HEK293T (cell line): ENCODE data around the gene NUTF2.

ENCODE experiments used
- ARNT ChIP-seq: fragments of 450-650 bp; IDR thresholded peaks from 2 replicates; pipeline ENCODE4 v1.6.1; 2017; ENCODE audit warnings: mild to moderate bottlenecking
- FOXK2 ChIP-seq: fragments of 450-650 bp; IDR thresholded peaks from 2 replicates; pipeline ENCODE4 v1.6.1; 2016; ENCODE audit warnings: mild to moderate bottlenecking
- FOXM1 ChIP-seq: fragments of 450-650 bp; IDR thresholded peaks from 2 replicates; pipeline ENCODE4 v1.6.1; 2017; ENCODE audit warnings: mild to moderate bottlenecking, borderline replicate concordance
- L3MBTL2 ChIP-seq: fragments of 450-650 bp; conservative IDR thresholded peaks from 2 replicates; pipeline ENCODE4 v1.6.1; 2016; ENCODE audit warnings: mild to moderate bottlenecking
- NFRKB ChIP-seq: fragments of 450-650 bp; IDR thresholded peaks from 2 replicates; pipeline ENCODE4 v1.6.1; 2016; ENCODE audit warnings: mild to moderate bottlenecking, moderate library complexity
- SP1 ChIP-seq: fragments of 450-650 bp; IDR thresholded peaks from 2 replicates; pipeline ENCODE4 v1.6.1; 2017
- SUZ12 ChIP-seq: fragments of 450-650 bp; IDR thresholded peaks from 2 replicates; pipeline ENCODE4 v1.6.1; 2016; ENCODE audit warnings: mild to moderate bottlenecking
- TARDBP ChIP-seq: fragments of 450-650 bp; IDR thresholded peaks from 2 replicates; pipeline ENCODE4 v1.6.1; 2016
- TF ChIP-seq, protein P1 (sequence below): fragments of 450-650 bp; IDR thresholded peaks from 2 replicates; pipeline ENCODE4 v1.6.1; 2016

DNA sequence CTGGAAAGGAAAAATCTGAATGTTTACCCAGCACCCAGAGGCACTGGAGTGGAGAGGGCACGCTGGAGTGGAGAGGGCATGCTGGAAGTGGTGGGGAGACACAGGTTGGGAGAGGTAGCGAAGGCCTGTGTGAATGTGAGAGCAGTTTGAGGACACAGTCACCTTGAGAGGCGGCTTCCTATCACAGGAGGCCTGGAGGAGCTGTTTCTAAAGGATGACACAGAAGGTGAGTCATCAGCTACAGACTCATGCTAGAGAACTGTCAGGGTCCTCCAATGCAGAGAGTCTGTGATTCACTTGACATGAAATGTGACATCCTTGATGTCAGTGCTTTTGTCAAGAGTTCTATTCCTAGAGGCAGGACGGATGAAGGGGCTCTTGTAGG is 71.1 kb downstream of the NUTF2 start:
- TF ChIP-seq ARNT: no peak
- TF ChIP-seq SP1: no peak
- no peak for TF ChIP-seq TARDBP
- no peak for TF ChIP-seq NFRKB
- no peak for TF ChIP-seq L3MBTL2
- no peak for TF ChIP-seq FOXK2
- TF ChIP-seq FOXM1: no peak
- TF ChIP-seq, protein P1, sequence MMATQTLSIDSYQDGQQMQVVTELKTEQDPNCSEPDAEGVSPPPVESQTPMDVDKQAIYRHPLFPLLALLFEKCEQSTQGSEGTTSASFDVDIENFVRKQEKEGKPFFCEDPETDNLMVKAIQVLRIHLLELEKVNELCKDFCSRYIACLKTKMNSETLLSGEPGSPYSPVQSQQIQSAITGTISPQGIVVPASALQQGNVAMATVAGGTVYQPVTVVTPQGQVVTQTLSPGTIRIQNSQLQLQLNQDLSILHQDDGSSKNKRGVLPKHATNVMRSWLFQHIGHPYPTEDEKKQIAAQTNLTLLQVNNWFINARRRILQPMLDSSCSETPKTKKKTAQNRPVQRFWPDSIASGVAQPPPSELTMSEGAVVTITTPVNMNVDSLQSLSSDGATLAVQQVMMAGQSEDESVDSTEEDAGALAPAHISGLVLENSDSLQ: no peak
- no peak for TF ChIP-seq SUZ12
